SK-N-SH treated with all-trans-retinoic acid at 6 μM for 48 hours (cell line): ENCODE measurements around the gene FNTB.

Experiments used
- ATAC-seq: fragments of 200-7000 bp; cut with Tn5 transposase; 3 replicates; pipeline ENCODE4 v1.9.1; 2020; ENCODE audit warnings: mild to moderate bottlenecking, moderate library complexity
- ARNTL ChIP-seq: fragments of 450-650 bp; formaldehyde crosslinking; IDR thresholded peaks from 2 replicates; pipeline ENCODE4 v1.5.0; 2020; ENCODE audit warnings: low read depth, mild to moderate bottlenecking, moderate library complexity, borderline replicate concordance
- BACH2 ChIP-seq: fragments of 250-450 bp; sonication (Bioruptor Pico); IDR thresholded peaks from 2 replicates; pipeline ENCODE4 v1.9.0; 2021; ENCODE audit warnings: mild to moderate bottlenecking, borderline replicate concordance
- CSDC2 ChIP-seq: fragments of 250-450 bp; sonication (Bioruptor Pico); IDR thresholded peaks from 2 replicates; pipeline ENCODE4 v1.5.0; 2020; ENCODE audit warnings: mild to moderate bottlenecking, moderate library complexity
- ESRRG ChIP-seq: fragments of 250-450 bp; sonication (Bioruptor Pico); IDR thresholded peaks from 2 replicates; pipeline ENCODE4 v1.6.1; 2021; ENCODE audit warnings: mild to moderate bottlenecking
- GLIS3 ChIP-seq: fragments of 250-450 bp; sonication (Bioruptor Pico); IDR thresholded peaks from 2 replicates; pipeline ENCODE4 v1.5.0; 2020; ENCODE audit warnings: mild to moderate bottlenecking, moderate library complexity
- ISL1 ChIP-seq: fragments of 250-450 bp; sonication (Bioruptor Pico); IDR thresholded peaks from 2 replicates; pipeline ENCODE4 v2.1.2; 2022; ENCODE audit warnings: mild to moderate bottlenecking, moderate library complexity
- OSR1 ChIP-seq: fragments of 250-450 bp; sonication (Bioruptor Pico); IDR thresholded peaks from 2 replicates; pipeline ENCODE4 v1.8.0; 2022; ENCODE audit warnings: moderate library complexity, mild to moderate bottlenecking, inconsistent platforms
- PPARA ChIP-seq: fragments of 250-450 bp; sonication (Bioruptor Pico); IDR thresholded peaks from 2 replicates; pipeline ENCODE4 v1.5.0; 2020; ENCODE audit warnings: mild to moderate bottlenecking, borderline replicate concordance
- RARB ChIP-seq: fragments of 250-450 bp; sonication (Bioruptor Pico); IDR thresholded peaks from 2 replicates; pipeline ENCODE4 v1.8.0; 2021; ENCODE audit warnings: mild to moderate bottlenecking, moderate library complexity
- SNAI2 ChIP-seq: fragments of 250-450 bp; sonication (Bioruptor Pico); IDR thresholded peaks from 2 replicates; pipeline ENCODE4 v1.5.0; 2020; ENCODE audit warnings: mild to moderate bottlenecking, moderate library complexity
- TCF4 ChIP-seq: fragments of 250-450 bp; sonication (Bioruptor Pico); IDR thresholded peaks from 2 replicates; pipeline ENCODE4 v1.8.0; 2021; ENCODE audit warnings: mild to moderate bottlenecking, moderate library complexity, borderline replicate concordance
- TOX ChIP-seq: fragments of 250-450 bp; sonication (Bioruptor Pico); IDR thresholded peaks from 2 replicates; pipeline ENCODE4 v1.8.0; 2021; ENCODE audit warnings: mild to moderate bottlenecking, moderate library complexity, borderline replicate concordance
- ZFP3 ChIP-seq: fragments of 250-450 bp; sonication (Bioruptor Pico); IDR thresholded peaks from 2 replicates; pipeline ENCODE4 v1.5.0; 2020; ENCODE audit warnings: mild to moderate bottlenecking, moderate library complexity
- ZNF565 ChIP-seq: fragments of 450-650 bp; formaldehyde crosslinking; conservative IDR thresholded peaks from 2 replicates; pipeline ENCODE4 v1.5.0; 2020; ENCODE audit warnings: low read depth, mild to moderate bottlenecking, moderate library complexity
- ZNF70 ChIP-seq: fragments of 450-650 bp; formaldehyde crosslinking; IDR thresholded peaks from 2 replicates; pipeline ENCODE4 v1.5.0; 2020; ENCODE audit warnings: mild to moderate bottlenecking, moderate library complexity
- ZNF8 ChIP-seq: fragments of 450-650 bp; formaldehyde crosslinking; IDR thresholded peaks from 2 replicates; pipeline ENCODE4 v1.5.0; 2020; ENCODE audit warnings: mild to moderate bottlenecking, moderate library complexity
- TF ChIP-seq, protein P1 (sequence below): fragments of 250-450 bp; sonication (Bioruptor Pico); IDR thresholded peaks from 2 replicates; pipeline ENCODE4 v1.8.0; 2020; ENCODE audit warnings: mild to moderate bottlenecking, moderate library complexity, borderline replicate concordance
- TF ChIP-seq, protein P2 (sequence below): fragments of 250-450 bp; sonication (Bioruptor Pico); IDR thresholded peaks from 2 replicates; pipeline ENCODE4 v1.5.1; 2020; ENCODE audit warnings: low read depth, mild to moderate bottlenecking, moderate library complexity
- TF ChIP-seq, protein P3 (sequence below): fragments of 250-450 bp; sonication (Bioruptor Pico); IDR thresholded peaks from 2 replicates; pipeline ENCODE4 v1.5.1; 2021; ENCODE audit warnings: mild to moderate bottlenecking, moderate library complexity
- TF ChIP-seq, protein P4 (sequence below): fragments of 250-450 bp; sonication (Bioruptor Pico); IDR thresholded peaks from 2 replicates; pipeline ENCODE4 v1.8.0; 2021; ENCODE audit warnings: low read depth, mild to moderate bottlenecking, moderate library complexity, borderline replicate concordance
- TF ChIP-seq, protein P5 (sequence below): fragments of 250-450 bp; sonication (Bioruptor Pico); IDR thresholded peaks from 2 replicates; pipeline ENCODE4 v1.5.0; 2020; ENCODE audit warnings: mild to moderate bottlenecking, moderate library complexity

Gene FNTB

DNA sequence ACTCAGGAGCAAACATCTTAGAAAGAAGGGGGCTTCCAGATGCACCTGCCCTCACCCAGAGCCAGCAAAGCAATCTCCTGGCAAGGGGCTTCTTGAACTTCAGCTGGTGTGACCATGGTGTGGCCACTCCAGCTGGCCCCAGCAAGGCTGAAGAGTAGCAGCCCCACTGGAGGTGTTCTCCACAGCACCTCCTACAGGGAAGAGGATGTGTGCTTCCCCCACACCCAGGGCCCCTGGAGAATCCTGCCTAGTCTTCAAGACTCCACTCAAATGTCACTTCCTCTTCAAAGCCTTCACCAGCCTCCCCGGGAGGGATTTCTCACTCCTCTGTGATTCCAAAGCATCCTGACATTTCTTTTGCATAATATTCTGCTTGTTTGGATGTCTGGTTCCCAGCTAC is 23.1 kb upstream of the FNTB start (continued):
- TF ChIP-seq, protein P1, sequence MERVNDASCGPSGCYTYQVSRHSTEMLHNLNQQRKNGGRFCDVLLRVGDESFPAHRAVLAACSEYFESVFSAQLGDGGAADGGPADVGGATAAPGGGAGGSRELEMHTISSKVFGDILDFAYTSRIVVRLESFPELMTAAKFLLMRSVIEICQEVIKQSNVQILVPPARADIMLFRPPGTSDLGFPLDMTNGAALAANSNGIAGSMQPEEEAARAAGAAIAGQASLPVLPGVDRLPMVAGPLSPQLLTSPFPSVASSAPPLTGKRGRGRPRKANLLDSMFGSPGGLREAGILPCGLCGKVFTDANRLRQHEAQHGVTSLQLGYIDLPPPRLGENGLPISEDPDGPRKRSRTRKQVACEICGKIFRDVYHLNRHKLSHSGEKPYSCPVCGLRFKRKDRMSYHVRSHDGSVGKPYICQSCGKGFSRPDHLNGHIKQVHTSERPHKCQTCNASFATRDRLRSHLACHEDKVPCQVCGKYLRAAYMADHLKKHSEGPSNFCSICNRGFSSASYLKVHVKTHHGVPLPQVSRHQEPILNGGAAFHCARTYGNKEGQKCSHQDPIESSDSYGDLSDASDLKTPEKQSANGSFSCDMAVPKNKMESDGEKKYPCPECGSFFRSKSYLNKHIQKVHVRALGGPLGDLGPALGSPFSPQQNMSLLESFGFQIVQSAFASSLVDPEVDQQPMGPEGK (CRISPR knock-in tag) = no peak
- TF ChIP-seq ESRRG (no peak), TCF4 (CRISPR knock-in tag) (no peak)
- TF ChIP-seq, all 23 proteins: peak for 0

DNA sequence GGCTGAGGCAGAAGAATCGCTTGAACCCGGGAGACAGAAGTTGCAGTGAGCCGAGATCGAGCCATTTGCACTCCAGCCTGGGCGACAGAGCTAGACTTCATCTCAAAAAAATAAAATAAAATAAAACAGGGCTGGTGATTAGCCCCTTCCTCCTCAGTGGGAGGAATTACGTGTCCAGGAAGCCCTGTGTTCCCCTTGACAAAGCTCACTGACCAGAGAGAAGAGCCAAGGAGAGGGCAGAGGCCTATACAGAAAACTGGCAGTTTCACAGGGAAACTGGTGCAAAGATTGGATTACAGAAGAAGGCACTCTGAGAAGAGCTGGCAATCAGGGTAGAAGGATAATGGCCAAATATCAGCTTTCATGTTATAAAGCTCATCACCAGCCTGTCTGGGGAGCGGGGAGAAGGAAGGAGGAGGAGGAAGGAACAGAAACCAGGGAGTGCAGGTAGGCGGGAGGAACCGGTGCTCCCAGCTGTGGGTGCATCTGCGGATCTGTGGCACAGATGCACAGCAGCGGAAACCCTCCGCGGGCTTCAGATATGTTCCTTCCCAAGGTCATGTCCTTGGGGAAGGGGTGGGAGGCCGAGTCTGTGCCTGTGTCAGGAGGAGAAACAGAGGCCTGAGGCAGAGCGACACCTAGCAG is 21.2 kb upstream of the FNTB start:
- TF ChIP-seq, protein P2, sequence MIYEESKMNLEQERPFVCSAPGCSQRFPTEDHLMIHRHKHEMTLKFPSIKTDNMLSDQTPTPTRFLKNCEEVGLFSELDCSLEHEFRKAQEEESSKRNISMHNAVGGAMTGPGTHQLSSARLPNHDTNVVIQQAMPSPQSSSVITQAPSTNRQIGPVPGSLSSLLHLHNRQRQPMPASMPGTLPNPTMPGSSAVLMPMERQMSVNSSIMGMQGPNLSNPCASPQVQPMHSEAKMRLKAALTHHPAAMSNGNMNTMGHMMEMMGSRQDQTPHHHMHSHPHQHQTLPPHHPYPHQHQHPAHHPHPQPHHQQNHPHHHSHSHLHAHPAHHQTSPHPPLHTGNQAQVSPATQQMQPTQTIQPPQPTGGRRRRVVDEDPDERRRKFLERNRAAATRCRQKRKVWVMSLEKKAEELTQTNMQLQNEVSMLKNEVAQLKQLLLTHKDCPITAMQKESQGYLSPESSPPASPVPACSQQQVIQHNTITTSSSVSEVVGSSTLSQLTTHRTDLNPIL = no peak
- TF ChIP-seq, protein P3, sequence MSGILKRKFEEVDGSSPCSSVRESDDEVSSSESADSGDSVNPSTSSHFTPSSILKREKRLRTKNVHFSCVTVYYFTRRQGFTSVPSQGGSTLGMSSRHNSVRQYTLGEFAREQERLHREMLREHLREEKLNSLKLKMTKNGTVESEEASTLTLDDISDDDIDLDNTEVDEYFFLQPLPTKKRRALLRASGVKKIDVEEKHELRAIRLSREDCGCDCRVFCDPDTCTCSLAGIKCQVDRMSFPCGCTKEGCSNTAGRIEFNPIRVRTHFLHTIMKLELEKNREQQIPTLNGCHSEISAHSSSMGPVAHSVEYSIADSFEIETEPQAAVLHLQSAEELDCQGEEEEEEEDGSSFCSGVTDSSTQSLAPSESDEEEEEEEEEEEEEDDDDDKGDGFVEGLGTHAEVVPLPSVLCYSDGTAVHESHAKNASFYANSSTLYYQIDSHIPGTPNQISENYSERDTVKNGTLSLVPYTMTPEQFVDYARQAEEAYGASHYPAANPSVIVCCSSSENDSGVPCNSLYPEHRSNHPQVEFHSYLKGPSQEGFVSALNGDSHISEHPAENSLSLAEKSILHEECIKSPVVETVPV (CRISPR knock-in tag) = no peak
- TF ChIP-seq ZNF70 (CRISPR knock-in tag) (no peak), PPARA (CRISPR knock-in tag) (no peak), OSR1 (CRISPR knock-in tag) (no peak), SNAI2 (CRISPR knock-in tag) (no peak), CSDC2 (CRISPR knock-in tag) (no peak), RARB (CRISPR knock-in tag) (no peak), ZFP3 (CRISPR knock-in tag) (no peak), BACH2 (CRISPR knock-in tag) (no peak), TOX (CRISPR knock-in tag) (no peak), ARNTL (CRISPR knock-in tag) (no peak), ZNF565 (CRISPR knock-in tag) (no peak), ZNF8 (CRISPR knock-in tag) (no peak), GLIS3 (CRISPR knock-in tag) (no peak), ISL1 (CRISPR knock-in tag) (no peak)
- TF ChIP-seq, protein P1 (CRISPR knock-in tag) = no peak
- TF ChIP-seq, protein P4, sequence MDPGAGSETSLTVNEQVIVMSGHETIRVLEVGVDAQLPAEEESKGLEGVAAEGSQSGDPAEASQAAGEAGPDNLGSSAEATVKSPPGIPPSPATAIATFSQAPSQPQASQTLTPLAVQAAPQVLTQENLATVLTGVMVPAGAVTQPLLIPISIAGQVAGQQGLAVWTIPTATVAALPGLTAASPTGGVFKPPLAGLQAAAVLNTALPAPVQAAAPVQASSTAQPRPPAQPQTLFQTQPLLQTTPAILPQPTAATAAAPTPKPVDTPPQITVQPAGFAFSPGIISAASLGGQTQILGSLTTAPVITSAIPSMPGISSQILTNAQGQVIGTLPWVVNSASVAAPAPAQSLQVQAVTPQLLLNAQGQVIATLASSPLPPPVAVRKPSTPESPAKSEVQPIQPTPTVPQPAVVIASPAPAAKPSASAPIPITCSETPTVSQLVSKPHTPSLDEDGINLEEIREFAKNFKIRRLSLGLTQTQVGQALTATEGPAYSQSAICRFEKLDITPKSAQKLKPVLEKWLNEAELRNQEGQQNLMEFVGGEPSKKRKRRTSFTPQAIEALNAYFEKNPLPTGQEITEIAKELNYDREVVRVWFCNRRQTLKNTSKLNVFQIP = no peak
- ATAC-seq = no peak

DNA sequence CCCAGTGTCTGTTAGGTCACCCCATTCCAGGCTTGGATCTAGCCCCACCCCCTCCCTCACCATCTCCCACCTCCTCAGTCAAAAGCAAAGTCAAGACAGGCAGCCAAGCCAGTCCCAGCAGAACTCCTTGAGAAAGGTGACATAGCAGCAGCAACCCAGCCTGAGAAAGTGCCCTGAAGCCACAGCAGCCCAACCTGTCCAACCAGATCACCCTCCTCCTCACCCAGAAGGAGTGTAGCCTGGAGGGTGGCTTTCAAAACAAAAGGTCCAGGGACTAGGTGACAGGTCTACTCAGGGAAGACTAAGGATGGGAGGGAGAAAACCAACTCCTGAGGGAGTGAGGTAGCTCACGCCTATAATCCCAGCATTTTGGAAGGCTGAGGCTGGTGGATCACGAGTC is 19.7 kb upstream of the FNTB start:
- TF ChIP-seq, protein P5, sequence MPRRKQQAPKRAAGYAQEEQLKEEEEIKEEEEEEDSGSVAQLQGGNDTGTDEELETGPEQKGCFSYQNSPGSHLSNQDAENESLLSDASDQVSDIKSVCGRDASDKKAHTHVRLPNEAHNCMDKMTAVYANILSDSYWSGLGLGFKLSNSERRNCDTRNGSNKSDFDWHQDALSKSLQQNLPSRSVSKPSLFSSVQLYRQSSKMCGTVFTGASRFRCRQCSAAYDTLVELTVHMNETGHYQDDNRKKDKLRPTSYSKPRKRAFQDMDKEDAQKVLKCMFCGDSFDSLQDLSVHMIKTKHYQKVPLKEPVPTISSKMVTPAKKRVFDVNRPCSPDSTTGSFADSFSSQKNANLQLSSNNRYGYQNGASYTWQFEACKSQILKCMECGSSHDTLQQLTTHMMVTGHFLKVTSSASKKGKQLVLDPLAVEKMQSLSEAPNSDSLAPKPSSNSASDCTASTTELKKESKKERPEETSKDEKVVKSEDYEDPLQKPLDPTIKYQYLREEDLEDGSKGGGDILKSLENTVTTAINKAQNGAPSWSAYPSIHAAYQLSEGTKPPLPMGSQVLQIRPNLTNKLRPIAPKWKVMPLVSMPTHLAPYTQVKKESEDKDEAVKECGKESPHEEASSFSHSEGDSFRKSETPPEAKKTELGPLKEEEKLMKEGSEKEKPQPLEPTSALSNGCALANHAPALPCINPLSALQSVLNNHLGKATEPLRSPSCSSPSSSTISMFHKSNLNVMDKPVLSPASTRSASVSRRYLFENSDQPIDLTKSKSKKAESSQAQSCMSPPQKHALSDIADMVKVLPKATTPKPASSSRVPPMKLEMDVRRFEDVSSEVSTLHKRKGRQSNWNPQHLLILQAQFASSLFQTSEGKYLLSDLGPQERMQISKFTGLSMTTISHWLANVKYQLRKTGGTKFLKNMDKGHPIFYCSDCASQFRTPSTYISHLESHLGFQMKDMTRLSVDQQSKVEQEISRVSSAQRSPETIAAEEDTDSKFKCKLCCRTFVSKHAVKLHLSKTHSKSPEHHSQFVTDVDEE (CRISPR knock-in tag) = no peak
- no peak for TF ChIP-seq TCF4 (CRISPR knock-in tag)
- no peak for TF ChIP-seq OSR1 (CRISPR knock-in tag)
- TF ChIP-seq RARB (CRISPR knock-in tag) = no peak
- no peak for TF ChIP-seq ZNF565 (CRISPR knock-in tag)
- TF ChIP-seq ESRRG = no peak
- TF ChIP-seq GLIS3 (CRISPR knock-in tag) = no peak
- ATAC-seq = no peak
